Fibroblast of the aortic adventitia (primary cell): Measurements from ENCODE around the gene GPC6. TPM values are rescaled to one million over a fixed set of nuclear protein-coding genes. Genes with fewer than 3 reads are reported as not detected.

Experiments used
- DNase-seq: peaks from one replicate; pipeline ENCODE4 v3.0.0-alpha.2; 2010; ENCODE audit warnings: low read depth
- H3K4me3 ChIP-seq: 2 replicates; pipeline ENCODE4 v1.5.1; 2011; ENCODE audit warnings: low read depth, mild to moderate bottlenecking, control low read depth, low read length, moderate library complexity
- CTCF ChIP-seq: IDR thresholded peaks from 2 replicates; pipeline ENCODE4 v1.5.1; 2011; ENCODE audit warnings: mild to moderate bottlenecking, low read length, control low read depth, inconsistent platforms; ENCODE audit not compliant: insufficient read depth
- total RNA-seq: library from RNA; depleted of rRNA; stranded (reverse); fragments of >200 nt; gene quantifications from 2 replicates; pipeline ENCODE4 v1.2.3, GENCODE V29; 2012; ENCODE audit warnings: low replicate concordance

Gene GPC6
- total RNA-seq, 1 donor, result 92.6 TPM

DNA sequence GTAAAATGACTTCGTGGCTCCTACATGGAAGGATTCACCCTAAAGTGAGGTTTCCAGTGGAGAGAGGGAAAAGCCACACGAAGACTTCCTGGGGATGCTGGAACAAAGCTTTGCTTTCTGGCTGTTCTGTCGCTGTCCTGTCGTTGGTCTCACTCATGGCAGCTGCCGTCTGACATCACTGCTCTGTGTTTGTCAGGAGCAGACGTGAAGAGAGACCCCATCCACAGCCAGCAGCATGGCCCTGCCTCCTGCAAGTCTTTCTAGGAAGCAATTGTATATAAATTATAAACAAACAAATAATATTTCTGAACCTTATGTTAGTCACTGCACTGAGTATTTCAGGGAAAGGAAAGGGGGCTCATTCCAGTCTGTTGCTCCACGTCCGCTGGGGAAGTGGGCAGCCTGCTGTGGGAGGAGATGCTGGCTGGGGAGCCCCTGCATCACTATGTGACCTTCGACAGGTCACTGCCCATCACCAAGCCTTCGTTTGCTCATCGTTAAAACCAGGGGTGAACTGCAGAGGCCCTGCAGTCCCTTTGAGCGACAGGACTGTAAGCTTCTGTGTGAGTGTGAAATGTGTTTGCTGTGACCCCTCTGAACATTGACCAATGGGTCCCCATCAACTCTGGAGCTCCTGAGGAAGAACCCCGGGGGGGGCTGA lies 1101.9 kb downstream of the GPC6 start:
- H3K4me3 ChIP-seq, result no peak overlapping the region
- no peak for DNase-seq
- TF ChIP-seq CTCF, result no peak

- peak; percentile 80 for DNase-seq
- no peak for TF ChIP-seq CTCF
- no peak overlapping the region for H3K4me3 ChIP-seq
Measured at GRCh38 chr13:94329277-94329676, 1102.7 kb downstream of the GPC6 start.

- H3K4me3 ChIP-seq, result no peak overlapping the region
- no peak for TF ChIP-seq CTCF
Measured at GRCh38 chr13:94329754-94330551, 1103.3 kb downstream of the GPC6 start.

GRCh38 chr13:94330552-94331071 lies 1104.0 kb downstream of the GPC6 start:
- no peak for TF ChIP-seq CTCF
- DNase-seq, result no peak
- no peak overlapping the region for H3K4me3 ChIP-seq

More at GRCh38 chr13:94329754-94330551, 1103.3 kb downstream of the GPC6 start:
- peak; percentile 97 for DNase-seq

GRCh38 chr13:94331281-94331680 lies 1104.7 kb downstream of the GPC6 start:
- no peak overlapping the region for H3K4me3 ChIP-seq
- no peak for TF ChIP-seq CTCF
- DNase-seq, result no peak

DNA sequence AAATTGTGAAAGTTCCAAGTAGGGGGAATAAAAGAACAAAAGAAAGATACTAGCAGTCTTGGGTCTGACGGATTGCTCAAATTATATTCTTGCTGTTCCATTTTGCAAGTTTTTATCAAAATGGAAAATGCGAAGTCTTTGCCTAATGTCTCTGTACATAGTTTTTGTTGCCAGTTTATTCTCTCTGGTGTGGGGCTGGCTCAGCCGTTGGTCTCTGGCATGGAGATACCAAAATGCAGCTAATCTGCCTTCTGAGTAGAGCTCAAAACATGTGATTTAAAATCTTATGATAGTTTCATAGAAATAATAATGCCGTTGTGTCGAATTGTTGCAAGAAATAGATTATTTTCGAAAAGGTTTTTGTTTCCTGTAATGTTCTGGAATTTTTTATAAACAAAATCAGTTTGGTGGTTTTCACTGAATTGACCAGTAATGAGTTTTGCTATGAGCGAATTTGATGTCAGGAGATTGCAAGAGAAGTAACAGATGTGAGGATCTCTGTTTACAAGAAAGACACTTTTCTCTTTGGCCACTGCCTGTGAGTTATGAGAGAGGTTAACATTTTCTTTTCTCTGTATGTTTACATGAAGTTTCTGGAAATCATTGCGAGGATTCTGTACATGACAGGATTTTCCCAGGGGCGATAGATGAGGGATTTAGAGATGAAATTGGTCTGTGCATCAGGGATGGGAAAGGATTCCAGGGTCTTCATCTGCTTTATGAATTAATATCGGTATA lies 1105.9 kb downstream of the GPC6 start:
- no peak overlapping the region for H3K4me3 ChIP-seq
- no peak for DNase-seq
- TF ChIP-seq CTCF, result no peak
